Measurements from ENCODE around the gene NTN1. TPM values are rescaled to one million over a fixed set of nuclear protein-coding genes. Genes with fewer than 3 reads are reported as not detected.

Gene NTN1
- total and polyA plus RNA-seq, 8 donors: 2.0 to 12.9 (median 9.0) TPM

- no peak for TF ChIP-seq CTCF (IDR thresholded peaks at IDR 0.05)
- H3K27me3 ChIP-seq: peaks cover 0 to 2% of the 10 kb centered on the region in 2 donors
- H3K9me3 ChIP-seq: no peaks in the 10 kb centered on the region
- H3K27ac ChIP-seq: no peak overlapping the region
- H3K4me3 ChIP-seq: no peak overlapping the region
- DNase-seq (no peak), ATAC-seq (no peak)
- no peaks in the 10 kb centered on the region for H3K4me1 ChIP-seq
- H3K36me3 ChIP-seq: no peaks in the 10 kb centered on the region
- intact Hi-C loops (cut with DNase I): no loop called here
These were observed 155.9 kb downstream of the NTN1 start for GRCh38 chr17:9177212-9177611.

DNA sequence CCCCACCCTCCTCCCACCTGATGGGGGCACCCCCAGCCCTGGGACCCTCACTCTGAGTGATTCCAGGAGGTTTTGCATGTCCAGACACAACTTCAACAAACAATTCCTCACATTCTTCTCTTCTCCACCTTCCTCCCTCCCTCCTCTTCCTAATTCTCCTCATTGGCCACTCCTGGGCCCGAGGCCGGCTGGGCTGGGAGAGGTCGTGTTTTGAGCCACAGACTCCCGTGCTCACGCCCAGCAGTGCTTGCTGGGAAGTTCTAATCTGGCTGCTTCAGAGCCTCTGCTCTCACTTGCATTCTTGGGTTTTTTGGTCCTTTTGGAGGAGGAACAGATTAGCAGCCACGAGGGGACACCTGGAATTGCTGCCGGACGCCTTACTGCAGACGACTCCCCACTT lies 157.0 kb downstream of the NTN1 start:
- TF ChIP-seq CTCF (IDR thresholded peaks at IDR 0.05): no peak
- H3K4me1 ChIP-seq: no peaks in the 10 kb centered on the region
- DNase-seq (no peak), ATAC-seq (no peak)
- peaks cover 0 to 9% of the 10 kb centered on the region in 2 donors for H3K27me3 ChIP-seq
- intact Hi-C loops (cut with DNase I): no loop called here
- H3K36me3 ChIP-seq: no peaks in the 10 kb centered on the region
- no peak overlapping the region for H3K27ac ChIP-seq
- H3K9me3 ChIP-seq: no peaks in the 10 kb centered on the region
- H3K4me3 ChIP-seq: no peak overlapping the region

GRCh38 chr17:9179602-9180001 lies 158.3 kb downstream of the NTN1 start:
- no peaks in the 10 kb centered on the region for H3K4me1 ChIP-seq
- no peak for ATAC-seq
- no peaks in the 10 kb centered on the region for H3K9me3 ChIP-seq
- no peaks in the 10 kb centered on the region for H3K36me3 ChIP-seq
- no peak for DNase-seq
- H3K4me3 ChIP-seq: no peak overlapping the region
- intact Hi-C loops (cut with DNase I): no loop called here
- peaks cover 0 to 22% of the 10 kb centered on the region in 2 donors for H3K27me3 ChIP-seq
- H3K27ac ChIP-seq: no peak overlapping the region
- TF ChIP-seq CTCF (IDR thresholded peaks at IDR 0.05): no peak

DNA sequence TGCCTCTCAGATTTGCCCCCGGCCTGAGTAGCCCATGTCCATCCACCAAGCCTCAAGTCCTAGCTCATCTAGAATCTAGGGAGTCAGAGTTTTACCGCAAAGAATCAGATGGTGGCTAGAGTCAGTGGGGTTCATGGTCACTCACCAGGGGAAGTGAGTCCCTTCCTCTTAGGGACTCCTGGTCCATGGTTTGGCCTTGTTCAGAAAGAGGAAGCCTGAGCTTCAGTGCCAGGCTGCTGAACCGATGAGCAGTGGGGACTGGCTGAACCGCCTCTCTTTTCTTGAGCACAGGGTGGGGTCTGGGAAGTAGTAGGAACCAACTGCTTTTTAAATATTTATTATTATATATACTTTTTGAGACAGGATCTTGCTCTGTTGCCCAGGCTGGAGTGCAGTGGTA lies 160.3 kb downstream of the NTN1 start:
- DNase-seq (no peak), ATAC-seq (no peak)
- no peak for TF ChIP-seq CTCF (IDR thresholded peaks at IDR 0.05)
- Histone ChIP-seq H3K4me3 (no peak overlapping the region), H3K4me1 (no peaks in the 10 kb centered on the region), H3K9me3 (no peaks in the 10 kb centered on the region), H3K27me3 (peaks cover 0 to 38% of the 10 kb centered on the region in 2 donors), H3K27ac (no peak overlapping the region), H3K36me3 (no peaks in the 10 kb centered on the region)
- intact Hi-C loops (cut with DNase I): no loop called here

GRCh38 chr17:9183306-9183705 lies 162.0 kb downstream of the NTN1 start:
- H3K27me3 ChIP-seq: peaks cover 0 to 46% of the 10 kb centered on the region in 2 donors
- no peak overlapping the region for H3K4me3 ChIP-seq
- DNase-seq (peak in 1 of 4 donors; percentile 23), ATAC-seq (no peak)
- no peaks in the 10 kb centered on the region for H3K9me3 ChIP-seq
- H3K36me3 ChIP-seq: no peaks in the 10 kb centered on the region
- no peak for TF ChIP-seq CTCF (IDR thresholded peaks at IDR 0.05)
- no peak overlapping the region for H3K27ac ChIP-seq
- intact Hi-C loops (cut with DNase I): no loop called here
- H3K4me1 ChIP-seq: no peaks in the 10 kb centered on the region
